WTC11 (cell line): ENCODE measurements around the gene FAF1.

Experiments
- ARID4B ChIP-seq: sonication (generic); formaldehyde crosslinking; IDR thresholded peaks from 2 replicates; pipeline ENCODE4 v1.8.0; 2023; ENCODE audit warnings: missing genetic modification reagents, mild to moderate bottlenecking, borderline replicate concordance
- ATF2 ChIP-seq: sonication (generic); formaldehyde crosslinking; IDR thresholded peaks from 2 replicates; pipeline ENCODE4 v1.8.1; 2022; ENCODE audit warnings: low read depth, missing genetic modification reagents, borderline replicate concordance
- ATF3 ChIP-seq: sonication (generic); formaldehyde crosslinking; conservative IDR thresholded peaks from 2 replicates; pipeline ENCODE4 v1.8.1; 2022; ENCODE audit warnings: mild to moderate bottlenecking, missing genetic modification reagents
- CTCF ChIP-seq: fragments of 200-600 bp; IDR thresholded peaks from 2 replicates; pipeline ENCODE4 v1.8.0; 2022; ENCODE audit warnings: antibody characterized with exemption
- E2F4 ChIP-seq: sonication (generic); formaldehyde crosslinking; IDR thresholded peaks from 2 replicates; pipeline ENCODE4 v1.8.1; 2022; ENCODE audit warnings: low read depth, mild to moderate bottlenecking, moderate library complexity, missing genetic modification reagents, borderline replicate concordance
- SMAD3 ChIP-seq: sonication (generic); formaldehyde crosslinking; IDR thresholded peaks from 2 replicates; pipeline ENCODE4 v1.8.0; 2022; ENCODE audit warnings: missing genetic modification reagents, mild to moderate bottlenecking, borderline replicate concordance
- USF1 ChIP-seq: sonication (generic); formaldehyde crosslinking; IDR thresholded peaks from 2 replicates; pipeline ENCODE4 v1.8.0; 2022; ENCODE audit warnings: mild to moderate bottlenecking, missing genetic modification reagents
- USF2 ChIP-seq: sonication (generic); formaldehyde crosslinking; IDR thresholded peaks from 2 replicates; pipeline ENCODE4 v1.8.1; 2023; ENCODE audit warnings: mild to moderate bottlenecking, missing genetic modification reagents, moderate library complexity
- ZBTB21 ChIP-seq: sonication (generic); formaldehyde crosslinking; IDR thresholded peaks from 2 replicates; pipeline ENCODE4 v1.8.1; 2023; ENCODE audit warnings: mild to moderate bottlenecking, missing genetic modification reagents, borderline replicate concordance
- ZNF138 ChIP-seq: sonication (generic); formaldehyde crosslinking; conservative IDR thresholded peaks from 2 replicates; pipeline ENCODE4 v1.8.1; 2022; ENCODE audit warnings: mild to moderate bottlenecking, moderate library complexity, missing genetic modification reagents
- ZNF671 ChIP-seq: fragments of 250-450 bp; sonication (Bioruptor Pico); IDR thresholded peaks from 2 replicates; pipeline ENCODE4 v1.8.0; 2021; ENCODE audit warnings: mild to moderate bottlenecking

- TF ChIP-seq ARID4B (no peak), CTCF (no peak), ATF3 (no peak), SMAD3 (CRISPR knock-in tag) (no peak), ATF2 (CRISPR knock-in tag) (no peak), ZNF138 (CRISPR knock-in tag) (no peak), ZNF671 (CRISPR knock-in tag) (no peak), ZBTB21 (CRISPR knock-in tag) (no peak), USF1 (no peak), USF2 (CRISPR knock-in tag) (no peak), E2F4 (CRISPR knock-in tag) (no peak)
These were observed 9.8 kb upstream of the FAF1 start, which contains the start of gene CDKN2C for GRCh38 chr1:50969611-50970508.
